T-helper 1 cell treated with Interleukin-12 subunit alpha and Interleukin-12 subunit beta and Interleukin-4 antibody, amounts not matched to agents 30 ng/mL and 1 ng/mL, for 36 hours (primary cell): ENCODE results near the gene PTCH1. TPM values are rescaled to one million over a fixed set of nuclear protein-coding genes. Genes with fewer than 3 reads are reported as not detected.

Experiments
- intact Hi-C: fragments of 100-400 bp; cut with micrococcal nuclease; formaldehyde crosslinking; loops from one replicate; pipeline ENCODE4 v1.15.1; 2024
- total RNA-seq: library from RNA; stranded (reverse); gene quantifications from 2 replicates; pipeline ENCODE4 v1.2.3, GENCODE V29; 2022

PTCH1 gene
- total RNA-seq, 1 donor from 2014 or later = 10.0 TPM

- intact Hi-C loops = loop anchor here (10.0 kb wide), 1 partner anchor 637 kb away; no protein-coding TSS in a partner anchor
Measured at GRCh38 chr9:95502248-95502647, 14.5 kb downstream of the PTCH1 start.

- intact Hi-C loops = loop anchor here (10.0 kb wide), 1 partner anchor 635 kb away; no protein-coding TSS in a partner anchor
Measured at GRCh38 chr9:95499847-95500246, 16.9 kb downstream of the PTCH1 start.

- intact Hi-C loops = no loop called here
Measured at GRCh38 chr9:95499046-95499676, 17.6 kb downstream of the PTCH1 start.

- intact Hi-C loops = no loop called here
Measured at GRCh38 chr9:95498641-95499040, 18.1 kb downstream of the PTCH1 start.

GRCh38 chr9:95497772-95498171 lies 19.0 kb downstream of the PTCH1 start:
- intact Hi-C loops = no loop called here

- intact Hi-C loops = no loop called here
Measured at GRCh38 chr9:95496687-95497086, 20.1 kb downstream of the PTCH1 start.

GRCh38 chr9:95495961-95496360 lies 20.8 kb downstream of the PTCH1 start:
- intact Hi-C loops = no loop called here

GRCh38 chr9:95495529-95495928 lies 21.2 kb downstream of the PTCH1 start:
- intact Hi-C loops = no loop called here

- intact Hi-C loops = loop anchor here (1.0 to 5.0 kb wide), 8 partner anchors 15 to 527 kb away; partner anchors contain the start of genes ERCC6L2 and FANCC
Measured at GRCh38 chr9:95494416-95495371, 22.1 kb downstream of the PTCH1 start.

GRCh38 chr9:95494022-95494415 lies 22.8 kb downstream of the PTCH1 start:
- intact Hi-C loops = loop anchor here (1.0 to 5.0 kb wide), 8 partner anchors 15 to 527 kb away; partner anchors contain the start of genes ERCC6L2 and FANCC

- intact Hi-C loops = loop anchor here (5.0 kb wide), 1 partner anchor 404 kb away; no protein-coding TSS in a partner anchor
Measured at GRCh38 chr9:95493402-95493801, 23.4 kb downstream of the PTCH1 start.

- intact Hi-C loops = loop anchor here (5.0 kb wide), 1 partner anchor 406 kb away; no protein-coding TSS in a partner anchor
Measured at GRCh38 chr9:95491543-95492320, 25.0 kb downstream of the PTCH1 start.

- intact Hi-C loops = no loop called here
Measured at GRCh38 chr9:95488954-95489353, 27.8 kb downstream of the PTCH1 start.

GRCh38 chr9:95486318-95486717 lies 30.5 kb downstream of the PTCH1 start:
- intact Hi-C loops = no loop called here

- intact Hi-C loops = no loop called here
Measured at GRCh38 chr9:95484225-95484624, 32.5 kb downstream of the PTCH1 start.

GRCh38 chr9:95483431-95483830 lies 33.3 kb downstream of the PTCH1 start:
- intact Hi-C loops = no loop called here

- intact Hi-C loops = no loop called here
Measured at GRCh38 chr9:95482621-95483020, 34.1 kb downstream of the PTCH1 start.

- intact Hi-C loops = no loop called here
Measured at GRCh38 chr9:95481000-95481399, 35.8 kb downstream of the PTCH1 start.

- intact Hi-C loops = no loop called here
Measured at GRCh38 chr9:95480346-95480745, 36.4 kb downstream of the PTCH1 start.

GRCh38 chr9:95479330-95479729 lies 37.4 kb downstream of the PTCH1 start:
- intact Hi-C loops = no loop called here

- intact Hi-C loops = no loop called here
Measured at GRCh38 chr9:95478335-95478734, 38.4 kb downstream of the PTCH1 start.
